BE2C (cell line): ENCODE measurements around the gene LRP5.
A peak's percentile ranks its signal among the peaks of the same experiment; 100 is the strongest.

Experiments used
- DNase-seq: peaks from one replicate; pipeline ENCODE4 v3.0.0-alpha.2; 2020
- H3K27me3 ChIP-seq: fragments of 250-450 bp; sonication (Bioruptor Pico); 2 replicates; pipeline ENCODE4 v1.5.1; 2020; ENCODE audit warnings: mild to moderate bottlenecking
- H3K36me3 ChIP-seq: fragments of 250-450 bp; sonication (Bioruptor Pico); 2 replicates; pipeline ENCODE4 v1.5.1; 2020; ENCODE audit warnings: mild to moderate bottlenecking
- H3K4me1 ChIP-seq: fragments of 250-450 bp; sonication (Bioruptor Pico); 2 replicates; pipeline ENCODE4 v1.5.1; 2020
- H3K4me3 ChIP-seq: 2 replicates; pipeline ENCODE4 v1.5.1; 2011; ENCODE audit warnings: low read depth, low read length
- H3K9me3 ChIP-seq: fragments of 250-450 bp; sonication (Bioruptor Pico); 2 replicates; pipeline ENCODE4 v1.5.1; 2020
- TF ChIP-seq, protein P1 (sequence below): IDR thresholded peaks from 2 replicates; pipeline ENCODE4 v1.5.1; 2012; ENCODE audit warnings: mild to moderate bottlenecking, low read depth, low read length

LRP5 gene

DNA sequence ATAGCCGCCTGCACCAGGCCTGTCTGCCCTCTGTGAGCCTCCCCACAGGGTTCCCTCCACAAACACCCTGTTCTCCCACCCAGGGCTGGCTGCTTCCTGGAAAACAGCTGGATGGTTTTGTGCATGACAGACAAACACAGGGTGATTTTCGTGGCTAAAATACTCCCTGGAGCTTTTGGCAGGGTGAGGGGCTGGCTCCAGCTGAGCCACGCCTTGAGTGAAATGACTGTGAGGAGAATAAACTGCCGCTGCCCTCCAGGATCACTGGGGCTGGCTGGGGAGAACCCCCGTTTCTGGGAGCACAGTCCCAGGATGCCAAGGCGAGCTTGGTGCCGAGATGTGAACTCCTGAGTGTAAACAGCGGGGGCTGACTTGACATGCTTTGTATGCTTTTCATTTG, 127.8 kb downstream of the LRP5 start:
- Histone ChIP-seq H3K36me3 (peaks cover 27% of the 10 kb centered on the region), H3K27me3 (no peaks in the 10 kb centered on the region), H3K4me3 (no peak overlapping the region), H3K9me3 (no peaks in the 10 kb centered on the region), H3K4me1 (peaks cover 60% of the 10 kb centered on the region)
- TF ChIP-seq, protein P1, sequence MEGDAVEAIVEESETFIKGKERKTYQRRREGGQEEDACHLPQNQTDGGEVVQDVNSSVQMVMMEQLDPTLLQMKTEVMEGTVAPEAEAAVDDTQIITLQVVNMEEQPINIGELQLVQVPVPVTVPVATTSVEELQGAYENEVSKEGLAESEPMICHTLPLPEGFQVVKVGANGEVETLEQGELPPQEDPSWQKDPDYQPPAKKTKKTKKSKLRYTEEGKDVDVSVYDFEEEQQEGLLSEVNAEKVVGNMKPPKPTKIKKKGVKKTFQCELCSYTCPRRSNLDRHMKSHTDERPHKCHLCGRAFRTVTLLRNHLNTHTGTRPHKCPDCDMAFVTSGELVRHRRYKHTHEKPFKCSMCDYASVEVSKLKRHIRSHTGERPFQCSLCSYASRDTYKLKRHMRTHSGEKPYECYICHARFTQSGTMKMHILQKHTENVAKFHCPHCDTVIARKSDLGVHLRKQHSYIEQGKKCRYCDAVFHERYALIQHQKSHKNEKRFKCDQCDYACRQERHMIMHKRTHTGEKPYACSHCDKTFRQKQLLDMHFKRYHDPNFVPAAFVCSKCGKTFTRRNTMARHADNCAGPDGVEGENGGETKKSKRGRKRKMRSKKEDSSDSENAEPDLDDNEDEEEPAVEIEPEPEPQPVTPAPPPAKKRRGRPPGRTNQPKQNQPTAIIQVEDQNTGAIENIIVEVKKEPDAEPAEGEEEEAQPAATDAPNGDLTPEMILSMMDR: no peak
- DNase-seq: no peak

DNA sequence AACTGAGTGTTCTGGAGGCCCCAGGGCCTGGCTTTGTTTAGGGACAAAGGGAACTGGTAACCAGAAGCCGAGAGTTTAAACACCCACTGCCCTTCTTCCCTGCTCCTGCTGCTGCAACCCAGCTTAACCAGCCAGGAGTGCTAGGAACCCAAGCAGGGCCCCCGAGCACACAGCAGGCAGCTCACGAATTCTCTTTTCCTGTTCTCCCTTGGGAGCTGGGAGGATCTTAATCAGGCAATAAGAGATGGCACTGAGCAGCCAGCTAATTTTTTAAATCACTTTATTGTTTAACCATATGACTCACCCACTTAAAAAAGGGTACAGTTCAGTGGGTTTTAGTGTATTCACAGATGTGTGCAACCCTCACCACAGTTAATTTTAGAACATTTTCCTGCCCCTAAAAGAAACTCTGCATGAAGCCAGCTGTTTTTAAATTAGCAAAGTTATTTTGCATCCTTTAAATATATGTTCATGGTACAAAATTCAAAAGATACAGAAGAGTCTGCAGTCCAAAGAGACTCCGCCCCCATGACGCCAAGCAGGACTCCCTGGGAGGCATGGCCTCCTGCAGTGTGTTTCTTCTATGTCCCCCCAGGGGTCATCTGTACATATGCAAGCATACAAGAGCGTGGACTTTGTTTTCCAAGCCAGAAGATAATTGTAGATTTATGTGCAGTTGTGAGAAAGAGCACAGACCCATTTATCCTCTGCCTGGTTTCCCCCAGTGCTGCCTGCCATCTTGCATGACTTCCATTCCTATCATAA, 129.3 kb downstream of the LRP5 start:
- H3K4me3 ChIP-seq: no peak overlapping the region
- peaks cover 25% of the 10 kb centered on the region for H3K36me3 ChIP-seq
- H3K4me1 ChIP-seq: peaks cover 47% of the 10 kb centered on the region
- DNase-seq: peak; percentile 87
- no peaks in the 10 kb centered on the region for H3K9me3 ChIP-seq
- H3K27me3 ChIP-seq: no peaks in the 10 kb centered on the region
- TF ChIP-seq, protein P1: peak; percentile 40

DNA sequence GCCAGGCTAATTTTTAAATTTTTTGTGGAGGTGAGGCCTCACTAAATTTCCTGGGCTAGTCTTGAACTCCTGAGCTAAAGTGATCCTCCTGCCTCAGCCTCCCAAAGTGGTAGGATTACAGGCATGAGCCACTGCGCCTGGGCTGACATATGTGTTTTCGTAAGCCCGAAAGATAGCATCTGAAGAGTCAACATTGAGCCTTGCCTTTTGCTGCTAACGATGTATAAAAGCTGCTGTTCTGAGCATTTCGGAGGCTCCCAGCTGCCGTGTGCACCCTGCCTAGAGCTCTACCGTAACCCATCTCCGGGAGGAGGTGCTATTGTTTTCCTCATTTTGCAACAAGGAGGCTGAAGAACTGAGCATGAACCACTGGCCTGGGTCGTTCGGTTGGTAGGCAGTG, 130.0 kb downstream of the LRP5 start:
- Histone ChIP-seq H3K9me3 (no peaks in the 10 kb centered on the region), H3K4me1 (peaks cover 41% of the 10 kb centered on the region), H3K27me3 (no peaks in the 10 kb centered on the region), H3K36me3 (peaks cover 30% of the 10 kb centered on the region), H3K4me3 (no peak overlapping the region)
- DNase-seq: peak; percentile 31
- TF ChIP-seq, protein P1: no peak

DNA sequence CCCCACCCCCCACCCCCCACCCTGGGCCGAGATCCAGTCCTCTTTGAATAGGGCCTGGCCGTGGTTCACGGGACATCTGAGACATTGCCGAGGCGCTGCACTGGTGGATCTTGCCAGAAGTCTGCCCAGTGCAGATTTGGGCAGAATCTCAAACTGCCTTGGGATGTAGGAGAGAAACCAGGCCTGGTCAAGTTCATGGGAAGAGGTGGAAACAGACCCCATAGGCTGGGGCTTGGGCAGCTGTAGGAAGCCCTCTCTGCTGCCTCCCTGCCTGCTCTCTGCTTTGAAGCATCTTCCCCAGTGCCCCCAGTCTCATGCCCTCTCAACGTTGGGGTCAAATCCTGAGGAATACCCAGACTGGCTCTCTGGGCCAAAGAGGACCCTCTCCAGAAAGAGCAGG, 132.2 kb downstream of the LRP5 start:
- TF ChIP-seq, protein P1: no peak
- Histone ChIP-seq H3K4me3 (no peak overlapping the region), H3K27me3 (no peaks in the 10 kb centered on the region)

DNA sequence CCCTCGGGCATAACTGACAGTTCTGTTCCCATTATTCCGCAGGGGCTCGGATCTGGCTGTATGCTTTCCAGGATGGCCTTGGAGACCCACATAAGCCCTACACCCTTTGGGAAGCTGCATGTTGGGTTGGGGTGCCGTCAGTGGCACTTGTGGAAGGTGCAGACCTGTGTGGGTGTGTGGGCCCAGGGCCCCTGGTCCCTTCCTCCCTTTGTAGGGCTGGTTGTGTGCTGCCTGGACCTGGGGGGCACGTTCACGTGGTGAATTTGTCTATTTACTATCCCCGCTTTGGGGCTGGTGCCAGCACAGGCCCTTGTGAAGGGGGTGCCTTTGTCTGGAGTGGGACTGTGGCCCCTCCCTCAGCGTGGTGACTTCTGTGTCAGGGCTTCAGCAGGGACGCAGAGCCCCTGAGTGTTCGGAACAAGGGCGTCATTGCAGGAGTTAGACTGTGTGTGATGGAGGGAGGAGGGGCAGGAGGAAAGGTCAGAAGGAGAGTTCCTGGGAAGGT, 133.2 kb downstream of the LRP5 start:
- H3K4me1 ChIP-seq: peaks cover 19% of the 10 kb centered on the region
- H3K27me3 ChIP-seq: no peaks in the 10 kb centered on the region
- H3K9me3 ChIP-seq: no peaks in the 10 kb centered on the region
- H3K36me3 ChIP-seq: peaks cover 22% of the 10 kb centered on the region
- H3K4me3 ChIP-seq: no peak overlapping the region
- no peak for DNase-seq
- TF ChIP-seq, protein P1: no peak

More for the DNA sequence above, 132.2 kb downstream of the LRP5 start:
- Histone ChIP-seq H3K36me3 (peaks cover 27% of the 10 kb centered on the region), H3K4me1 (peaks cover 26% of the 10 kb centered on the region), H3K9me3 (no peaks in the 10 kb centered on the region)
- DNase-seq: no peak

DNA sequence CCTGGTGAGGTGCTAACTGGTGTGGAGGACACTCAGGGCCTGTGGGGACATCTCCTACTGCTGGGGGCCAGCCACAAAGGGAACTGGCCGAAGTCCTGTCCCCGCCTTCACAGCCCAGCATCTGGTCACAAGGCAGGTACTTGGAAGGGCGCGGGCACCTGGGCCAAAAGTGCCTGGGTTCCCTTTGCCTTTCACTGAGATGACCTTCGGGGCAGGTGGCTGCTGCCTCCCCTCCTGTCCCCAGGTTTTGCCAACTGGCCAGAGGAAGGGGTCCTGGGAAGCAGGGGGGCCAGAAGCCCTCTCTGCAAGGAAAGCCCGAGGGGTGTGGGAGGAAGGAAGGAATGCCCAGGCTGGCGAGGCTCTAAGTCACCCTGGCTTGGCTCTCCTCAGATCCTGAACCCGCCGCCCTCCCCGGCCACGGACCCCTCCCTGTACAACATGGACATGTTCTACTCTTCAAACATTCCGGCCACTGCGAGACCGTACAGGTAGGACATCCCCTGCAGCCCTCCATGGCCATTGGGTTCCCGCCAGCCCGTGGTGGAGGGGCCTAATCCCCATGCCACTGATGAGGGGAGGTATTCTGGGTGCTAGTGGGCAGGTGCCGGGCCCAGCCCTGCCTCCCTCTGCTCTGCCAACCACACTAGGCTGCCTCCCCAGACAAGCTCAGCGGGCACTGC, 133.8 kb downstream of the LRP5 start:
- Histone ChIP-seq H3K4me3 (no peak overlapping the region), H3K9me3 (no peaks in the 10 kb centered on the region), H3K4me1 (peaks cover 13% of the 10 kb centered on the region), H3K27me3 (no peaks in the 10 kb centered on the region), H3K36me3 (peaks cover 22% of the 10 kb centered on the region)
- TF ChIP-seq, protein P1: no peak
- no peak for DNase-seq
